HG03342 (cell line): ENCODE results near the gene ZNF524.

ENCODE experiments used
- ATAC-seq: cut with Tn5 transposase; IDR thresholded peaks from one replicate; pipeline ENCODE4 v1.9.1; 2021; ENCODE audit warnings: mild to moderate bottlenecking, moderate library complexity; ENCODE audit not compliant: unreplicated experiment

ZNF524 gene

GRCh38 chr19:55601084-55601483 lies 996 bp downstream of the ZNF524 start:
- no peak for ATAC-seq

- ATAC-seq, result no peak
Observed at GRCh38 chr19:55602104-55603001, 2.3 kb downstream of the ZNF524 start.

- no peak for ATAC-seq
Observed at GRCh38 chr19:55603115-55603514, 3.0 kb downstream of the ZNF524 start.

- no peak for ATAC-seq
Observed at GRCh38 chr19:55603581-55604292, 3.6 kb downstream of the ZNF524 start.

- peak; percentile 61 for ATAC-seq
Observed at GRCh38 chr19:55605207-55605636, 5.1 kb downstream of the ZNF524 start.

GRCh38 chr19:55605637-55606470 lies 5.8 kb downstream of the ZNF524 start, which contains the start of gene ZNF865:
Gene ZNF865 (plus strand): TSS chr19:55605647. CDS start chr19:55613619, 7,972 bp downstream.
- peak; percentile 22 for ATAC-seq

- ATAC-seq, result no peak
Observed at GRCh38 chr19:55606471-55606787, 6.3 kb downstream of the ZNF524 start.

GRCh38 chr19:55606817-55607216 lies 6.7 kb downstream of the ZNF524 start:
- ATAC-seq, result no peak

- no peak for ATAC-seq
Observed at GRCh38 chr19:55609326-55609725, 9.2 kb downstream of the ZNF524 start.

GRCh38 chr19:55611300-55611982 lies 11.4 kb downstream of the ZNF524 start:
- no peak for ATAC-seq

- ATAC-seq, result no peak
Observed at GRCh38 chr19:55611983-55612645, 12.0 kb downstream of the ZNF524 start.

- ATAC-seq, result no peak
Observed at GRCh38 chr19:55613396-55613795, 13.3 kb downstream of the ZNF524 start.

- ATAC-seq, result no peak
Observed at GRCh38 chr19:55613930-55614710, 14.0 kb downstream of the ZNF524 start.

GRCh38 chr19:55614711-55615542 lies 14.8 kb downstream of the ZNF524 start:
- ATAC-seq, result no peak

- ATAC-seq, result no peak
Observed at GRCh38 chr19:55615543-55616394, 15.7 kb downstream of the ZNF524 start.

GRCh38 chr19:55616395-55616875 lies 16.3 kb downstream of the ZNF524 start:
- no peak for ATAC-seq

GRCh38 chr19:55617426-55617825 lies 17.3 kb downstream of the ZNF524 start:
- no peak for ATAC-seq
